Subcutaneous adipose tissue (tissue), 4 donors: ENCODE measurements around the gene TIMM10B. TPM values are rescaled to one million over a fixed set of nuclear protein-coding genes. Genes with fewer than 3 reads are reported as not detected.

ENCODE experiments used
- CTCF ChIP-seq: fragments of 450-650 bp; IDR thresholded peaks from one replicate; pipeline ENCODE4 v1.5.1; 2016; ENCODE audit warnings: low read depth, mild to moderate bottlenecking, control low read depth, antibody characterized with exemption, moderate library complexity
- total RNA-seq, 4 donors: library from RNA; depleted of rRNA; stranded (reverse); fragments of >200 nt; gene quantifications; one replicate each; pipeline ENCODE4 v1.1.0, GENCODE V29; 2016

The TIMM10B gene
- total RNA-seq, 4 donors from 2014 or later: 28.2 to 37.4 (median 32.8) TPM

GRCh38 chr11:6442441-6442840 is 38.9 kb upstream of the TIMM10B start:
- TF ChIP-seq CTCF: no peak

- TF ChIP-seq CTCF: no peak
Measured at GRCh38 chr11:6443269-6444003, 37.9 kb upstream of the TIMM10B start.

- TF ChIP-seq CTCF: no peak
Measured at GRCh38 chr11:6448574-6448973, 32.7 kb upstream of the TIMM10B start.

GRCh38 chr11:6452219-6452618 is 29.1 kb upstream of the TIMM10B start:
- no peak for TF ChIP-seq CTCF

GRCh38 chr11:6453152-6453551 is 28.1 kb upstream of the TIMM10B start:
- TF ChIP-seq CTCF: no peak

- no peak for TF ChIP-seq CTCF
Measured at GRCh38 chr11:6455070-6455469, 26.2 kb upstream of the TIMM10B start.

GRCh38 chr11:6456361-6457073 is 24.8 kb upstream of the TIMM10B start:
- TF ChIP-seq CTCF: no peak
